HCT116 (cell line): ENCODE data around the gene ADIPOR2. TPM values are rescaled to one million over a fixed set of nuclear protein-coding genes. Genes with fewer than 3 reads are reported as not detected.

Source experiments
- ATAC-seq: fragments of 200-7000 bp; cut with Tn5 transposase; 2 replicates; pipeline ENCODE4 v1.9.1; 2020; ENCODE audit warnings: mild to moderate bottlenecking, moderate library complexity
- BruUV-seq: library from RNA; stranded (reverse); fragments of 400-500 nt; replicated peaks from 2 replicates; lab custom pipeline; 2021; lab: Mats Ljungman, UMichigan
- CTCF ChIA-PET: fragments of 300-600 bp; sonication (Branson Sonifier 250); formaldehyde crosslinking; loops from one replicate; lab custom pipeline; 2021; ENCODE audit warnings: antibody characterized with exemption; lab: Charles Lee
- POLR2A ChIA-PET: fragments of 300-600, 350-600 bp; sonication (Branson Sonifier 250); formaldehyde crosslinking; loops from one replicate; lab custom pipeline; 2021; ENCODE audit warnings: antibody characterized with exemption; lab: Charles Lee
- RAD21 ChIA-PET, 2 experiments: fragments of 300-600 bp; sonication (Branson Sonifier 250); formaldehyde crosslinking; loops; one replicate each; lab custom pipeline; 2023; ENCODE audit warnings: low total read pairs in 2 of 2; ENCODE audit not compliant: uncharacterized antibody in 2 of 2, unreplicated experiment in 2 of 2, low non-redundant PET in 1 of 2; lab: Charles Lee
- DNase-seq: peaks from one replicate; pipeline ENCODE4 v3.0.0-alpha.2; 2010; ENCODE audit warnings: low read depth, low spot score
- H2AFZ ChIP-seq: fragments of 200-600 bp; shearing (Covaris generic), sonication (generic); 2 replicates; pipeline ENCODE4 v1.6.1; 2017; ENCODE audit warnings: low read depth, mixed run types, mixed read lengths, antibody characterized with exemption, low read length; ENCODE audit not compliant: poor library complexity, severe bottlenecking
- H3K27ac ChIP-seq: 2 replicates; pipeline ENCODE4 v1.5.1; 2012; ENCODE audit warnings: low read depth, low read length
- H3K27me3 ChIP-seq: fragments of 200-600 bp; sonication (generic); 2 replicates; pipeline ENCODE4 v1.6.1; 2016; ENCODE audit warnings: mixed run types, low read length, mixed read lengths; ENCODE audit not compliant: insufficient read depth
- H3K36me3 ChIP-seq, 2 experiments: fragments of 200-500 bp in 1 of 2; fragments of 200-600 bp in 1 of 2; sonication (Bioruptor generic) in 1 of 2; sonication (generic) in 1 of 2; 2 replicates each; pipeline versions ENCODE4 v1.5.1 to v1.6.1; 2014 to 2016; ENCODE audit warnings: low read length in 2 of 2, inconsistent platforms in 1 of 2, mixed read lengths in 1 of 2, mixed run types in 1 of 2; ENCODE audit not compliant: insufficient read depth in 2 of 2, control insufficient read depth in 1 of 2
- H3K4me1 ChIP-seq, 2 experiments: fragments of 200-600 bp in 1 of 2; sonication (generic) in 1 of 2; 2 replicates each; pipeline versions ENCODE4 v1.5.1 to v1.6.1; 2012 to 2017; ENCODE audit warnings: low read length in 2 of 2, inconsistent platforms in 1 of 2, mild to moderate bottlenecking in 1 of 2, mixed read lengths in 1 of 2, mixed run types in 1 of 2, moderate library complexity in 1 of 2; ENCODE audit not compliant: insufficient read depth in 2 of 2, control insufficient read depth in 1 of 2
- H3K4me2 ChIP-seq: fragments of 200-600 bp; sonication (generic); 2 replicates; pipeline ENCODE4 v1.6.1; 2017; ENCODE audit warnings: mixed run types, low read length, mixed read lengths
- H3K4me3 ChIP-seq, 2 experiments: fragments of 200-600 bp in 1 of 2; sonication (generic) in 1 of 2; replicated peaks in 1 of 2; 2 replicates each; pipeline ENCODE4 v1.5.1; 2011 to 2016; ENCODE audit warnings: low read length in 2 of 2, control low read depth in 1 of 2, low read depth in 1 of 2, mild to moderate bottlenecking in 1 of 2, mixed read lengths in 1 of 2, mixed run types in 1 of 2
- H3K79me2 ChIP-seq: fragments of 200-600 bp; sonication (generic); 2 replicates; pipeline ENCODE4 v1.6.1; 2017; ENCODE audit warnings: mild to moderate bottlenecking, mixed run types, low read length, moderate library complexity, mixed read lengths; ENCODE audit not compliant: insufficient read depth
- H3K9ac ChIP-seq: fragments of 200-600 bp; sonication (generic); 2 replicates; pipeline ENCODE4 v1.6.1; 2016; ENCODE audit warnings: low read length, mixed read lengths
- H3K9me2 ChIP-seq: fragments of 200-600 bp; sonication (generic), shearing (Covaris generic); 2 replicates; pipeline ENCODE4 v1.6.1; 2017; ENCODE audit warnings: mixed run types, mild to moderate bottlenecking, moderate library complexity; ENCODE audit not compliant: insufficient read depth
- H3K9me3 ChIP-seq, 2 experiments: fragments of 200-500 bp in 1 of 2; fragments of 200-600 bp in 1 of 2; sonication (Bioruptor generic) in 1 of 2; sonication (generic) in 1 of 2; 2 replicates each; pipeline ENCODE4 v1.6.1; 2014 to 2017; ENCODE audit warnings: low read length in 2 of 2, mixed read lengths in 2 of 2, inconsistent platforms in 1 of 2, low read depth in 1 of 2, mild to moderate bottlenecking in 1 of 2, mixed run types in 1 of 2, moderate library complexity in 1 of 2; ENCODE audit not compliant: control insufficient read depth in 1 of 2, insufficient read depth in 1 of 2
- H4K20me1 ChIP-seq: fragments of 200-600 bp; sonication (generic), shearing (Covaris generic); 2 replicates; pipeline ENCODE4 v1.6.1; 2017; ENCODE audit warnings: mixed run types, mild to moderate bottlenecking, moderate library complexity; ENCODE audit not compliant: insufficient read depth
- CBX3 ChIP-seq: IDR thresholded peaks from 2 replicates; pipeline ENCODE4 v1.6.1; 2012; ENCODE audit warnings: low read depth
- CTCF ChIP-seq, 3 experiments: fragments of 200-600 bp in 1 of 3; sonication (generic) in 1 of 3; IDR thresholded peaks in 2 of 3; conservative IDR thresholded peaks in 1 of 3; 2 replicates each; pipeline ENCODE4 v1.5.1; 2012 to 2017; ENCODE audit warnings: low read depth in 2 of 3, low read length in 2 of 3, antibody characterized with exemption in 1 of 3, borderline replicate concordance in 1 of 3, control low read depth in 1 of 3, mild to moderate bottlenecking in 1 of 3, mixed read lengths in 1 of 3, mixed run types in 1 of 3, moderate library complexity in 1 of 3; ENCODE audit not compliant: insufficient read depth in 1 of 3
- EGR1 ChIP-seq: IDR thresholded peaks from 2 replicates; pipeline ENCODE4 v1.6.1; 2012; ENCODE audit warnings: low read depth
- ELF1 ChIP-seq: IDR thresholded peaks from 2 replicates; pipeline ENCODE4 v1.6.1; 2012; ENCODE audit warnings: low read depth, borderline replicate concordance
- EZH2 ChIP-seq: fragments of 200-600 bp; sonication (generic); IDR thresholded peaks from 2 replicates; pipeline ENCODE4 v1.6.1; 2017; ENCODE audit warnings: antibody characterized with exemption, mixed run types
- EZH2phosphoT487 ChIP-seq: fragments of 200-600 bp; IDR thresholded peaks from 2 replicates; pipeline ENCODE4 v1.6.1; 2018; ENCODE audit warnings: antibody characterized with exemption, borderline replicate concordance
- JUND ChIP-seq: IDR thresholded peaks from 2 replicates; pipeline ENCODE4 v1.6.1; 2012
- POLR2A ChIP-seq: IDR thresholded peaks from 2 replicates; pipeline ENCODE4 v1.7.0; 2011; ENCODE audit warnings: borderline replicate concordance; ENCODE audit not compliant: insufficient read depth, insufficient read length; ENCODE audit errors: extremely low read depth
- POLR2AphosphoS5 ChIP-seq: IDR thresholded peaks from 2 replicates; pipeline ENCODE4 v1.6.1; 2011; ENCODE audit warnings: mild to moderate bottlenecking, low read depth, low read length, moderate library complexity
- SP1 ChIP-seq: IDR thresholded peaks from 2 replicates; pipeline ENCODE4 v1.6.1; 2012; ENCODE audit warnings: low read depth
- SRF ChIP-seq: IDR thresholded peaks from 2 replicates; pipeline ENCODE4 v1.6.1; 2012; ENCODE audit warnings: low read depth
- YY1 ChIP-seq: IDR thresholded peaks from 2 replicates; pipeline ENCODE4 v1.6.1; 2011; ENCODE audit warnings: low read length, low read depth, moderate library complexity, mild to moderate bottlenecking; ENCODE audit not compliant: insufficient replicate concordance; ENCODE audit errors: extremely low read depth
- intact Hi-C: fragments of 100-400 bp; cut with micrococcal nuclease; formaldehyde crosslinking; loops from 2 replicates; pipeline ENCODE4 v1.10.0; 2022
- total RNA-seq: library from RNA; stranded (reverse); gene quantifications from one replicate; pipeline ENCODE4 v1.2.1, GENCODE V29; 2021; ENCODE audit not compliant: unreplicated experiment
- TF ChIP-seq, protein P1 (sequence below): IDR thresholded peaks from 2 replicates; pipeline ENCODE4 v1.6.1; 2012

ADIPOR2 gene
- total RNA-seq, 1 experiment from 2014 or later: 69.9 TPM

- TF ChIP-seq ELF1: no peak
- no peak for TF ChIP-seq CTCF (IDR thresholded peaks at IDR 0.05 in 2 of 3, conservative IDR thresholded peaks at IDR 0.05 in 1 of 3; ENCODE audit: borderline replicate concordance in 1 of 3, insufficient read depth in 1 of 3, low read depth in 2 of 3, low read length in 2 of 3)
- no peak for TF ChIP-seq JUND
- no peak for TF ChIP-seq EGR1
- TF ChIP-seq, protein P1, sequence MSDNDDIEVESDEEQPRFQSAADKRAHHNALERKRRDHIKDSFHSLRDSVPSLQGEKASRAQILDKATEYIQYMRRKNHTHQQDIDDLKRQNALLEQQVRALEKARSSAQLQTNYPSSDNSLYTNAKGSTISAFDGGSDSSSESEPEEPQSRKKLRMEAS: no peak
- TF ChIP-seq SP1: no peak
- no peak for TF ChIP-seq EZH2
- no peak for TF ChIP-seq POLR2A
- no peak for TF ChIP-seq YY1
- no peak for TF ChIP-seq SRF
- no peak for TF ChIP-seq POLR2AphosphoS5
- TF ChIP-seq EZH2phosphoT487: no peak
- no peak for TF ChIP-seq CBX3
- TF ChIP-seq, all 23 proteins: peak for 0
- Histone ChIP-seq H3K4me1 (peaks cover 4 to 9% of the 10 kb centered on the region in 2 experiments; a peak in 2 of 4 replicates), H3K79me2 (no peaks in the 10 kb centered on the region), H2AFZ (no peak overlapping the region), H3K9me3 (no peaks in the 10 kb centered on the region), H3K27me3 (no peaks in the 10 kb centered on the region), H3K9ac (no peak overlapping the region), H4K20me1 (no peaks in the 10 kb centered on the region), H3K4me2 (no peak overlapping the region), H3K4me3 (no peak overlapping the region), H3K36me3 (no peaks in the 10 kb centered on the region), H3K27ac (no peak overlapping the region), H3K9me2 (no peaks in the 10 kb centered on the region)
- ATAC-seq: no peak
- RAD21 ChIA-PET: no interaction called here
- POLR2A ChIA-PET: no interaction called here
- CTCF ChIA-PET: no interaction called here
- DNase-seq: no peak
- no TSS peak for BruUV-seq
- intact Hi-C loops: no loop called here
Measured at GRCh38 chr12:1807087-1807860, 116.4 kb downstream of the ADIPOR2 start.
